NB4 (cell line): ENCODE measurements around the gene ZAR1.

Experiments used
- MYC ChIP-seq: IDR thresholded peaks from 2 replicates; pipeline ENCODE4 v1.6.1; 2011; ENCODE audit warnings: low read depth, low read length
- POLR2A ChIP-seq: IDR thresholded peaks from 2 replicates; pipeline ENCODE4 v1.6.1; 2011; ENCODE audit warnings: mild to moderate bottlenecking; ENCODE audit not compliant: insufficient read length; ENCODE audit errors: extremely low read depth
- TF ChIP-seq, protein P1 (sequence below): IDR thresholded peaks from one replicate; pipeline ENCODE4 v1.5.1; 2012; ENCODE audit warnings: low read depth, low read length
- TF ChIP-seq, protein P2 (sequence below): IDR thresholded peaks from 2 replicates; pipeline ENCODE4 v1.6.1; 2011; ENCODE audit warnings: low read depth, low read length

GRCh38 chr4:48518143-48518542 lies 28.1 kb downstream of the ZAR1 start:
- TF ChIP-seq, protein P1, sequence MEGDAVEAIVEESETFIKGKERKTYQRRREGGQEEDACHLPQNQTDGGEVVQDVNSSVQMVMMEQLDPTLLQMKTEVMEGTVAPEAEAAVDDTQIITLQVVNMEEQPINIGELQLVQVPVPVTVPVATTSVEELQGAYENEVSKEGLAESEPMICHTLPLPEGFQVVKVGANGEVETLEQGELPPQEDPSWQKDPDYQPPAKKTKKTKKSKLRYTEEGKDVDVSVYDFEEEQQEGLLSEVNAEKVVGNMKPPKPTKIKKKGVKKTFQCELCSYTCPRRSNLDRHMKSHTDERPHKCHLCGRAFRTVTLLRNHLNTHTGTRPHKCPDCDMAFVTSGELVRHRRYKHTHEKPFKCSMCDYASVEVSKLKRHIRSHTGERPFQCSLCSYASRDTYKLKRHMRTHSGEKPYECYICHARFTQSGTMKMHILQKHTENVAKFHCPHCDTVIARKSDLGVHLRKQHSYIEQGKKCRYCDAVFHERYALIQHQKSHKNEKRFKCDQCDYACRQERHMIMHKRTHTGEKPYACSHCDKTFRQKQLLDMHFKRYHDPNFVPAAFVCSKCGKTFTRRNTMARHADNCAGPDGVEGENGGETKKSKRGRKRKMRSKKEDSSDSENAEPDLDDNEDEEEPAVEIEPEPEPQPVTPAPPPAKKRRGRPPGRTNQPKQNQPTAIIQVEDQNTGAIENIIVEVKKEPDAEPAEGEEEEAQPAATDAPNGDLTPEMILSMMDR, result no peak
- TF ChIP-seq, protein P2, sequence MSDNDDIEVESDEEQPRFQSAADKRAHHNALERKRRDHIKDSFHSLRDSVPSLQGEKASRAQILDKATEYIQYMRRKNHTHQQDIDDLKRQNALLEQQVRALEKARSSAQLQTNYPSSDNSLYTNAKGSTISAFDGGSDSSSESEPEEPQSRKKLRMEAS, result no peak
- TF ChIP-seq POLR2A, result no peak
- TF ChIP-seq MYC, result no peak
